Mucosa of descending colon (tissue), 3 donors: ENCODE measurements around the gene OMP. TPM values are rescaled to one million over a fixed set of nuclear protein-coding genes. Genes with fewer than 3 reads are reported as not detected.
A peak's percentile ranks its signal among the peaks of the same experiment; 100 is the strongest.

Experiments used
- ATAC-seq: fragments of 200-7000 bp; cut with Tn5 transposase; one replicate; pipeline ENCODE4 v1.9.1; 2020; ENCODE audit warnings: mild to moderate bottlenecking, moderate library complexity
- DNase-seq, 3 donors: peaks; one replicate each; pipeline ENCODE4 v3.0.0-alpha.2; 2020
- H3K36me3 ChIP-seq: fragments of 200-600 bp; one replicate; pipeline ENCODE4 v1.8.0; 2021; ENCODE audit warnings: low read depth, mild to moderate bottlenecking
- H3K4me1 ChIP-seq: fragments of 200-600 bp; one replicate; pipeline ENCODE4 v1.8.0; 2021; ENCODE audit warnings: low read depth, mild to moderate bottlenecking
- H3K4me3 ChIP-seq: fragments of 200-600 bp; one replicate; pipeline ENCODE4 v1.8.0; 2021; ENCODE audit warnings: mild to moderate bottlenecking
- H3K9me3 ChIP-seq: fragments of 200-600 bp; one replicate; pipeline ENCODE4 v1.8.0; 2021; ENCODE audit warnings: mild to moderate bottlenecking
- intact Hi-C, 2 donors: fragments of 100-400 bp; cut with DNase I in 1 of 2; cut with micrococcal nuclease in 1 of 2; formaldehyde crosslinking; loops; one replicate each; pipeline versions ENCODE4 v1.11.0 to v1.11.1; 2022; cut with DNase I, micrococcal nuclease
- total RNA-seq, 3 donors: library from RNA; stranded (reverse); fragmentation: NEBNext Ultra II Directional in 2 of 3; extraction: Animal tissue kit (Norgen Biotek cat#: 25700) in 2 of 3; gene quantifications; one replicate each; pipeline versions ENCODE4 v1.2.1 to v1.2.4, GENCODE V29; 2021 to 2023
- TF ChIP-seq, protein P1 (sequence below): fragments of 200-600 bp; IDR thresholded peaks from one replicate; pipeline ENCODE4 v1.8.0; 2022; ENCODE audit warnings: antibody characterized with exemption, mild to moderate bottlenecking
- donor health status: DM: no; HTN: no; CAD: no; lungs with moderate emphysema.
- donor health status: DM: no; HTN: no; CAD: no.
- donor health status: DM: no; HTN: yes; CAD: no.

The OMP gene
- total RNA-seq, 3 donors from 2014 or later = 10.3 to 21.1 (median 11.3) TPM

DNA sequence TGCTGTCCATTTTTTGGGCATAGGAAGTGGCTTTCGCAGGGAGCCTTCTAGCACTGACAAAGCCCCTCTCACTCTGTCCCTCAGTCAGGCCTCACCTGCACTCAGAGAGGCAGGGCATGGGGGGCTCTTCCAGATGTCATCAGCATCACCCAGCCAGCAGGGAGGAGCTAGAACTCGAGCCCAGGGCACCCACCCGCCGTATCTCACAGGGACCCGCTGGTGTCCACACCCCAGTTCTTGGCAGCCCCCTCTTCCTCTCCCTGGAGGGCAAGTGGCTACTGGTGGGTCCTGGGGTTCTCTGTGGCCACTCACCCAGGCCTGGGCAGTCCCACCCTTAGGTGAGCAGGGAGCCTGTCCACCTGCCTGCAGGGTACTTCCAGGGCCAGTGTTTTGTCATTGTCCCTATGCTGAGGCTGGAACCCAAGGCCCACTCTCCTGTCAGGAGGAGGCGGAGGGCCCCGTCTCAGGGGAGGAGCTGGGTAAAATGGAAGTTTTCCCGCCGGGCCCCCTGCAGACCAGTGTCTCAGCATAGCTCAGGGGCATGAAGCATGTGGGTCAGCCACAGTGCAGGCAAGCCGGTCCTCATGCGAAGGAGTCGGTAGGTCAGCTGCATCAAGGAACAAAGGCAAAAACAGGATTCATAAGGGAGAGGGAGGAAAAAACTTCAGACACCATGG, 47.2 kb downstream of the OMP start:
- intact Hi-C loops = no loop called here
- H3K9me3 ChIP-seq = no peaks in the 10 kb centered on the region
- peak in 1 of 3 donors; percentile 26 for DNase-seq
- H3K36me3 ChIP-seq = no peaks in the 10 kb centered on the region
- TF ChIP-seq, protein P1, sequence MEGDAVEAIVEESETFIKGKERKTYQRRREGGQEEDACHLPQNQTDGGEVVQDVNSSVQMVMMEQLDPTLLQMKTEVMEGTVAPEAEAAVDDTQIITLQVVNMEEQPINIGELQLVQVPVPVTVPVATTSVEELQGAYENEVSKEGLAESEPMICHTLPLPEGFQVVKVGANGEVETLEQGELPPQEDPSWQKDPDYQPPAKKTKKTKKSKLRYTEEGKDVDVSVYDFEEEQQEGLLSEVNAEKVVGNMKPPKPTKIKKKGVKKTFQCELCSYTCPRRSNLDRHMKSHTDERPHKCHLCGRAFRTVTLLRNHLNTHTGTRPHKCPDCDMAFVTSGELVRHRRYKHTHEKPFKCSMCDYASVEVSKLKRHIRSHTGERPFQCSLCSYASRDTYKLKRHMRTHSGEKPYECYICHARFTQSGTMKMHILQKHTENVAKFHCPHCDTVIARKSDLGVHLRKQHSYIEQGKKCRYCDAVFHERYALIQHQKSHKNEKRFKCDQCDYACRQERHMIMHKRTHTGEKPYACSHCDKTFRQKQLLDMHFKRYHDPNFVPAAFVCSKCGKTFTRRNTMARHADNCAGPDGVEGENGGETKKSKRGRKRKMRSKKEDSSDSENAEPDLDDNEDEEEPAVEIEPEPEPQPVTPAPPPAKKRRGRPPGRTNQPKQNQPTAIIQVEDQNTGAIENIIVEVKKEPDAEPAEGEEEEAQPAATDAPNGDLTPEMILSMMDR = no peak
- ATAC-seq = no peak
- peaks cover 4% of the 10 kb centered on the region for H3K4me1 ChIP-seq
- H3K4me3 ChIP-seq = no peak overlapping the region

DNA sequence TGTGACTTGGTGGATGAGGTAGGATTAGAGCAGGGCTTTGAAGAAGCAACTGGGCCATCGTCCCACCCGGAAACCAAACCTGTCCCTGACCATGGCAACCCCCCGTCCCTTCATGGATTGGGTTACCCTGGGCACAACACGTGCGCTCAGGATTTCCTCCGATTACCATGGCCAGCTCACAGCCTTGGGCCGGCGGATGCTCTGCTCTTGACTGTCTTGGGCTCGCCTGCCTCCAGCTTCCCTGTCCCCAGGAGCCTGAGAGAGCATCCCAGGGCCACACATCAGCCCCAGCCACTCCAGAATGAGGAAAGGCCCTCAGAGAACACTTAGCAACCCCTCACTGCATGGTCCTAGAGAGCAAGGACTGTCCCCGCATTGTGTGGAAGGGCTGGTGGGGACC, 48.2 kb downstream of the OMP start:
- TF ChIP-seq, protein P1 = no peak
- intact Hi-C loops = no loop called here
- Histone ChIP-seq H3K4me3 (no peak overlapping the region), H3K9me3 (no peaks in the 10 kb centered on the region), H3K36me3 (no peaks in the 10 kb centered on the region), H3K4me1 (peaks cover 4% of the 10 kb centered on the region)
- DNase-seq (peak in 1 of 3 donors; percentile 15), ATAC-seq (no peak)

- H3K4me1 ChIP-seq = peaks cover 4% of the 10 kb centered on the region
- no peaks in the 10 kb centered on the region for H3K36me3 ChIP-seq
- TF ChIP-seq, protein P1 = no peak
- H3K9me3 ChIP-seq = no peaks in the 10 kb centered on the region
- DNase-seq (peak in 1 of 3 donors; percentile 63), ATAC-seq (peak; percentile 11)
- no peak overlapping the region for H3K4me3 ChIP-seq
- intact Hi-C loops = no loop called here
Measured at GRCh38 chr11:77151804-77152509, 49.3 kb downstream of the OMP start.

DNA sequence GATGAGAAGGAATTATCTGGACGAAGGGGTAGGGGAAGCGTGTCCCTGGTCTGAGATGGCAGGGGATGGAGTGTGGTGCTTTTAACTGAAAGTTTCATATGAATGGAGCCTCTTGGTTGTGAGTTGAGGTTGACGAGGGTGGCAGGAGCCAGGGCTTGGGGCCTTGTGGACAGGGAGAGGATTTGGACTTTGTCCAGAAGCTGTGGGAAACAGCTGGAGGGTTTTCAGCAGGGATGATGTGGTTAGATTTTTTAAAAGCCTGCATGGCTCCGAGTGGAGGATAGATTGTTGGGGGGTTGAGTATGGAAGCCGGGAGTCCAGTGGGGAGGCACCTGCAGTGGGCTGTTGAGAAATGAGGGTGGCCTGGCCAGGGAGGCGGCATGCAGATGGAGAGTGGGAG, 50.2 kb downstream of the OMP start:
- TF ChIP-seq, protein P1 = no peak
- intact Hi-C loops = no loop called here
- Histone ChIP-seq H3K36me3 (no peaks in the 10 kb centered on the region), H3K9me3 (no peaks in the 10 kb centered on the region), H3K4me3 (no peak overlapping the region), H3K4me1 (peaks cover 1% of the 10 kb centered on the region)
- no peak for ATAC-seq
- DNase-seq = no peak

Other genes with a start within 250 kb of the OMP start
- 10 to 100 TPM; 32.3 to 45.7 (median 39.2) TPM for gene ACER3, start 241.9 kb upstream of the OMP start, total RNA-seq
- 100 to 1,000 TPM in 1 of 3 donors, 10 to 100 TPM in 2; 37.4 to 113 (median 82.6) TPM for gene B3GNT6, start 68.4 kb upstream of the OMP start, total RNA-seq
- 100 to 1,000 TPM; 142 to 351 (median 253) TPM for gene CAPN5, start 35.9 kb upstream of the OMP start, total RNA-seq
- 1 to 10 TPM; 2.3 to 9.9 (median 6.7) TPM for gene MYO7A, start 25.4 kb downstream of the OMP start, total RNA-seq
- under 1 TPM in 1 of 3 donors, not detected in 2; 0.43 TPM for gene GDPD4, start 198.8 kb downstream of the OMP start, total RNA-seq